SK-N-MC (cell line): ENCODE data around the gene CDK16.

Source experiments
- EZH2 ChIP-seq: fragments of 200-600 bp; sonication (generic); IDR thresholded peaks from one replicate; pipeline ENCODE4 v1.6.1; 2017; ENCODE audit warnings: antibody characterized with exemption
- POLR2AphosphoS5 ChIP-seq: IDR thresholded peaks from 2 replicates; pipeline ENCODE4 v1.6.1; 2012; ENCODE audit warnings: mild to moderate bottlenecking, low read depth, low read length, borderline replicate concordance

DNA sequence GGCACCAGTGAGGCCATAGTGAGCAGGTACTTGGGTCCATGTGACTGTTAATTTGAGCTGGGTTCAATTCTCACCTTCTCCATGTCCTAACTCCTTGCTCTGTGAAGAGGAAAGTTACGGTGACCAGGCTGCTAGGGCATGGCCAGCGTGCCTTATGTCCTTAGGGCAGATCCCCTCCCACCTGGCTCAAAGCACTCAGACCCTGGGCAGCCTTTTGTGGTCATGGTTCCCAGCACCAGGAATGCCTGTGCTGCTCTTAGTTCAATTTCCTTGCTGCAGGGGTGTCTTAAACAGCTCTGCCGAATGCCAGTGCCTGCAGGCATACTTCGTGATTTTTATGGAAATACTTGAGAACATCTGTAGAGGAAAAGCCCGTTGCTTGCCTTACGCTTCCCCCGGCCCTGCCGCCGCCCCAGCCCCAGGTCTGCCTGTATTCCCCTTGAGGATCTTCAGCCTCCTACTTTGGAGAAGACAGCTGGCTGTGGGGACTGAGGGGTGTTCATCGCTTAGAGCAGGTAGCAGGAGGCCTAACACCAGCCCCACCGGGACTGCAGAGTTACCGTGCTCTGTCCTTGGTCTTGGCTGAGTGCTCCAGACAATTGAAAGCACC is 3.1 kb upstream of the CDK16 start:
- no peak for TF ChIP-seq POLR2AphosphoS5
- no peak for TF ChIP-seq EZH2
